ENCODE data around the gene NXT1.

- TF ChIP-seq POLR2AphosphoS5 (IDR thresholded peaks at IDR 0.05; ENCODE audit: low read depth, low read length) (no peak), CTCF (IDR thresholded peaks at IDR 0.05) (no peak), CHD2 (IDR thresholded peaks at IDR 0.05; ENCODE audit: low read length, partially characterized antibody) (no peak), EZH2phosphoT487 (IDR thresholded peaks at IDR 0.05; ENCODE audit: borderline replicate concordance, low read depth) (no peak), TAF1 (IDR thresholded peaks at IDR 0.05; ENCODE audit: borderline replicate concordance, low read depth, low read length) (no peak), REST (IDR thresholded peaks at IDR 0.05; ENCODE audit: low read depth, low read length) (no peak), RAD21 (IDR thresholded peaks at IDR 0.05; ENCODE audit: low read length) (no peak)
Observed at GRCh38 chr20:23317081-23317480, 33.5 kb upstream of the NXT1 start.

All from SK-N-SH (cell line).